ENCODE measurements around the gene FTH1.
"Not testable (repeated sequence)": the region's sequence is repeated elsewhere in the genome, so short reads cannot be mapped to it uniquely, and the experiment has no call there.

FTH1 gene

DNA sequence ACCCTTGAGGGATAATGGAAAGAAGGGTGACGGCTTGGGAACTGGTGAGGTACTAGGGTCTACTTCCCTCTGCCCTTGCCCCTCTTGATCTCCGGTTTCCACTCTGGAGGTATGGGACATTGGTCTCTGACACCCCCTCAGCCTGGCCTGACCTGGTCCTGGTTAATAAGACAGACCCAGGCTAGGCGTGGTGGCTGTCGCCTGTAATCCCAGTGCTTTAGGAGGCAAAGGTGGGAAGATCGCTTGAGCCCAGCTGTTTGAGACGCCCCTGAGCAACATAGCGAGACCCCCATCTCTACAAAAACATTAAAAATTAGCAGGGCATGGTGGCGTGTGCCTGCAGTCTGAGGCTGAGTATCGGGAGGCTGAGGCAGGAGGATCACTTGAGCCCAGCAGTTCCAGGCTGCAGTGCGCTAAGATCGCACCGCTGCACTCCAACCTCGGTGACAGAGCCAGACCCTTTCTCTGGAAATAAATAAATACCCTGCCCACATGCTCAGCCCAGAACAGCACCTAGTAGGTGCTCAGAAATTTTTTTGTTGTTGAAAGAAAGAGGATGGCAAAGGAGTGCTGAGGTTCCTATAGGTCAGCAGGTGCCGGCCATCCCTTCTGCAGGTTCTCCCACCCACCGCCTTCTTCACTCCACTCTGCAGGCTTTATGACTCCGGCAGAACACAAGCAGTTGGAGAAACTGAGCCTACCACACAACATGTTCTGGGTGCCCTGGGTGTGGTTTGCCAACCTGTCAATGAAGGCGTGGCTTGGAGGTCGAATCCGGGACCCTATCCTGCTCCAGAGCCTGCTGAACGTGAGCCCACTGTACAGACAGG, 11.0 kb downstream of the FTH1 start:
- no peaks in the 10 kb centered on the region for H3K9me3 ChIP-seq (ENCODE audit: insufficient read depth, low read length)
- H3K36me3 ChIP-seq (ENCODE audit: insufficient read depth, insufficient read length, low read length), result no peaks in the 10 kb centered on the region
- no peak for TF ChIP-seq ZNF274 (IDR thresholded peaks at IDR 0.05; ENCODE audit: low read depth, low read length)
- no peaks in the 10 kb centered on the region for H3K4me1 ChIP-seq (ENCODE audit: insufficient read depth, insufficient read length)
- peaks cover 31% of the 10 kb centered on the region for H3K27me3 ChIP-seq (ENCODE audit: insufficient read depth, insufficient read length)
- no peak overlapping the region for H3K9ac ChIP-seq (ENCODE audit: insufficient read length, low read depth)
- no peak for DNase-seq (ENCODE audit: low read depth, low spot score)
- H3K4me3 ChIP-seq (ENCODE audit: insufficient read length, low read depth), result no peak overlapping the region

DNA sequence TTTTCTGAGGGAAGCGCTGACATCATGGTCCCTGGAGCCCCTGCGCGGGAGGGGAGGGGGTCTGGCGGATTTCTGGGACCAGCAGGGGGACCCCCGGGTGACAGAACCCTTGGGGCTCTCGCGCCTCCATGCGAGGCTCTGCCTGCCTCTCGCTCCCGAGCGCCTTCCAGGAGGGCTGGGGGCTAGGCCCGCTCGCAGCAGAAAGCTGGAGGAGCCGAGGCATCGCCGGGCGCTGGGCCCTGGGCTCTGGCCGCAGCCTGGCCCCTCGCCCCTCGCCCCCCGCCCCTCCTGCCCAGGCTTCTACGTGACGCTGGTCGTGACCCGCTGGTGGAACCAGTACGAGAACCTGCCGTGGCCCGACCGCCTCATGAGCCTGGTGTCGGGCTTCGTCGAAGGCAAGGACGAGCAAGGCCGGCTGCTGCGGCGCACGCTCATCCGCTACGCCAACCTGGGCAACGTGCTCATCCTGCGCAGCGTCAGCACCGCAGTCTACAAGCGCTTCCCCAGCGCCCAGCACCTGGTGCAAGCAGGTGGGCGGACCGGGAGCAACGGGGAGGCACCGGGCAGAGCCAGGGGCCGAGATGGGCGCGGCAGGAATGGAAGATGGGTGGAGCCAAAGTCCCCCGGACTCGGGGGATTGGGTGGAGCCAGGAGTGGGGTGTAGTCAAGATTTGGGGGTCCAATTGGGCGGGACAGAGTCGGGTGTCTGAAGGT, 11.9 kb downstream of the FTH1 start:
- Histone ChIP-seq H3K36me3 (ENCODE audit: insufficient read depth, insufficient read length, low read length) (no peaks in the 10 kb centered on the region), H3K27me3 (ENCODE audit: insufficient read depth, insufficient read length) (peaks cover 31% of the 10 kb centered on the region), H3K4me3 (ENCODE audit: insufficient read length, low read depth) (peak overlapping the region; percentile 45), H3K4me1 (ENCODE audit: insufficient read depth, insufficient read length) (no peaks in the 10 kb centered on the region), H3K9me3 (ENCODE audit: insufficient read depth, low read length) (no peaks in the 10 kb centered on the region), H3K9ac (ENCODE audit: insufficient read length, low read depth) (peak overlapping the region; percentile 80)
- no peak for TF ChIP-seq ZNF274 (IDR thresholded peaks at IDR 0.05; ENCODE audit: low read depth, low read length)
- no peak for TF ChIP-seq YY1 (IDR thresholded peaks at IDR 0.05; ENCODE audit: insufficient read depth, insufficient read length)
- TF ChIP-seq SUZ12 (IDR thresholded peaks at IDR 0.05; ENCODE audit: extremely low read depth, insufficient read depth, insufficient read length), result no peak
- DNase-seq (ENCODE audit: low read depth, low spot score), result no peak

DNA sequence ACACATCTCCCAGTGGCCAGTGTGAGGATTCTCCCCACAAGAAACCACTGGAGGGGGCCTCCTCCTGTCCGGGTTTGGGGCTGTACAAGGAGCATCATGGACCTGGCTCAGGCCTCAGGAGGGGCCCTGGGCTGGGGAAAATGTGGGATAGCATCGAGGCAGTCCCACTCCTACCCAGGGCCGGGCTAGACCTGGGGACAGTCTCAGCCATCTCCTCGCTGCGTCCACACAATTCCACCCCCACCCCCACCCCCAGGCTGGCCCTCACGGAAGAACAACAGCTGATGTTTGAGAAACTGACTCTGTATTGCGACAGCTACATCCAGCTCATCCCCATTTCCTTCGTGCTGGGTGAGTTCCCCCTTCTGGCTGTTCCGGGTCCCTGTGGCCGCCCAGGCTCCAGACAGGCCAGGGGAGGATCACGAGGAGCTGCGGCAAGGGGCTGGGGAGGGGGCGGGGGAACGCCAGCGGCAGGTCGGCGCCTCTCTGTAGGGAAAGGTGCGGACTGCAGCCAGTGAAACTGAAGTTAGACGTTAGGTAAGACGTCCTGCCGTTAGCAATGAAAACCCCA, 12.5 kb downstream of the FTH1 start:
- DNase-seq (ENCODE audit: low read depth, low spot score), result no peak
- Histone ChIP-seq H3K9ac (ENCODE audit: insufficient read length, low read depth) (peak overlapping the region; percentile 80), H3K4me1 (ENCODE audit: insufficient read depth, insufficient read length) (peaks cover 4% of the 10 kb centered on the region), H3K9me3 (ENCODE audit: insufficient read depth, low read length) (no peaks in the 10 kb centered on the region), H3K36me3 (ENCODE audit: insufficient read depth, insufficient read length, low read length) (no peaks in the 10 kb centered on the region), H3K27me3 (ENCODE audit: insufficient read depth, insufficient read length) (peaks cover 31% of the 10 kb centered on the region), H3K4me3 (ENCODE audit: insufficient read length, low read depth) (peak overlapping the region; percentile 45)
- no peak for TF ChIP-seq YY1 (IDR thresholded peaks at IDR 0.05; ENCODE audit: insufficient read depth, insufficient read length)

DNA sequence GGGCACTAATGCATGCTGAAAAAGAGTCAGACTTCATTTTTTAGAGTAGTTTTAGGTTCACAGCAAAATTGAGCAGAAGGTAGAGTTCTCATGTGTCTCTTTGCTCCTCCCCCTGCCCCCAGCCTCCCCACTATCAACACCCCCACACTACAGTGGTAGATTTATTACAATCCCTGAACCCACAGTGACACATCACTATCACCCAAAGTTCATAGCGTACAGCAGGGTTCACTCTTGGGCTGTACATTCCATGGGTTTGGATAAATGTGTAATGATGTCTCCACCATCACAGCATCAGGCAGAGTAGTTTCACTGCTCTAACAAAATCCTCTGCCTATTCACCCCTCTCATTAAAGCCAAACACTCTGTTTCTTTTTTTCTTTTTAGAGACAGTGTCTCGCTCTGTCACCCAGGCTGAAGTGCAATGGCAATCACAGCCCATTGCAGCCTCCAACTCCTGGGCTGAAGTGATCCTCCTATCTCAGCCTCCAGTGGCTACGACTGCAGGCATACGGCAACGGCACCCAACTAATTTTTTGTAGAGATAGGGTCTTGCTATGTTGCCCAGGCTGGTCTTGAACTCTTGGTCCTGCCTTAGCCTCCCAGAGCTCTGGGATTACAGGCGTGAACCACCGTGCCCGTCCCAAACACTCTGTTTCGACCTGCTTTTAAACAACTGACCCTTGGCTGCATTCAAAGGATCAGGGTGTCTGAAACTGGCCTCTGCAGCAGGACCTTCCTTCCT, 13.2 kb downstream of the FTH1 start:
- Histone ChIP-seq H3K4me1 (ENCODE audit: insufficient read depth, insufficient read length) (peaks cover 4% of the 10 kb centered on the region), H3K4me3 (ENCODE audit: insufficient read length, low read depth) (no peak overlapping the region), H3K9ac (ENCODE audit: insufficient read length, low read depth) (peak overlapping the region; percentile 80), H3K27me3 (ENCODE audit: insufficient read depth, insufficient read length) (peaks cover 31% of the 10 kb centered on the region), H3K36me3 (ENCODE audit: insufficient read depth, insufficient read length, low read length) (no peaks in the 10 kb centered on the region), H3K9me3 (ENCODE audit: insufficient read depth, low read length) (no peaks in the 10 kb centered on the region)
- TF ChIP-seq YY1 (IDR thresholded peaks at IDR 0.05; ENCODE audit: insufficient read depth, insufficient read length) (no peak), ZNF274 (IDR thresholded peaks at IDR 0.05; ENCODE audit: low read depth, low read length) (no peak), SUZ12 (IDR thresholded peaks at IDR 0.05; ENCODE audit: extremely low read depth, insufficient read depth, insufficient read length) (no peak)
- no peak for DNase-seq (ENCODE audit: low read depth, low spot score)

DNA sequence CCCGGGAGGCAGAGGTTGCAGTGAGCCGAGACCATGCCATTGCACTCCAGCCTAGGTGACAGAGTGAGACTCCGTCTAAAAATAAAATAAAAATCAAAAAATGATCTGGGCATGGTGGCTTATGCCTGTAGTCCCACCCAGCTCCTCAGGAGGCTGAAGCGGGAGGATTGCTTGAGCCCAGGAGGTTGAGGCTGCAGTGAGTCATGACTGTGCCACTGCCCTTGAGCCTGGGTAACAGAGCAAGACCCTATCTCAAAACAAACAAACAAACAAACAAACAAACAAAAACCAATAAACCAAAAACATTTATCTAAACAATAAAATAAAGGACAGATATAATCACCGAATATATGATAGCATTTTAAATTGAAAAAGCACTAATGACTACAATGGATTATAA, 13.8 kb downstream of the FTH1 start:
- not testable (repeated sequence) for H3K9me3 ChIP-seq (ENCODE audit: insufficient read depth, low read length); DNase-seq (ENCODE audit: low read depth, low spot score); H3K36me3 ChIP-seq (ENCODE audit: insufficient read depth, insufficient read length, low read length); H3K9ac ChIP-seq (ENCODE audit: insufficient read length, low read depth); H3K4me1 ChIP-seq (ENCODE audit: insufficient read depth, insufficient read length); H3K4me3 ChIP-seq (ENCODE audit: insufficient read length, low read depth)
- H3K27me3 ChIP-seq (ENCODE audit: insufficient read depth, insufficient read length), result peaks cover 31% of the 10 kb centered on the region

DNA sequence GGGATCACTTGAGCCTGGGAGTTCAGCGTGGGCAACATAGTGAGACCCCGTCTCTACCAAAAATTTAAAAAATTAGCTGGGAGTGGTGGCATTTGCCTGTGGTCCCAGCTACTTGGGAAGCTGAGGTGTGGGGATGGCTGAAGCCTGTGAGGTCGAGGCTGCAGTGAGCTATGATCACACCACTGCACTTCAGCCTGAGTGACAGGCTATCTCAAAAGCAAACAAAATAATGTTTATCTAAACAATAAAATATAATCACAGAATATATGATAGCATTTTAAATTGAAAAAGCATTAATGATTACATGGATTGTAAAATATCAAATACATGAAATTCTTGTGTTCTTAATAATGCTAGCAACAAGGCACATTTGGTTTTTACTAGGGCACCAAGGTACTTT, 14.6 kb downstream of the FTH1 start:
- Histone ChIP-seq H3K9me3 (ENCODE audit: insufficient read depth, low read length) (no peaks in the 10 kb centered on the region), H3K9ac (ENCODE audit: insufficient read length, low read depth) (no peak overlapping the region), H3K4me1 (ENCODE audit: insufficient read depth, insufficient read length) (peaks cover 4% of the 10 kb centered on the region), H3K27me3 (ENCODE audit: insufficient read depth, insufficient read length) (peaks cover 31% of the 10 kb centered on the region), H3K36me3 (ENCODE audit: insufficient read depth, insufficient read length, low read length) (no peaks in the 10 kb centered on the region), H3K4me3 (ENCODE audit: insufficient read length, low read depth) (no peak overlapping the region)
- TF ChIP-seq ZNF274 (IDR thresholded peaks at IDR 0.05; ENCODE audit: low read depth, low read length) (no peak), YY1 (IDR thresholded peaks at IDR 0.05; ENCODE audit: insufficient read depth, insufficient read length) (no peak), SUZ12 (IDR thresholded peaks at IDR 0.05; ENCODE audit: extremely low read depth, insufficient read depth, insufficient read length) (no peak)
- no peak for DNase-seq (ENCODE audit: low read depth, low spot score)

DNA sequence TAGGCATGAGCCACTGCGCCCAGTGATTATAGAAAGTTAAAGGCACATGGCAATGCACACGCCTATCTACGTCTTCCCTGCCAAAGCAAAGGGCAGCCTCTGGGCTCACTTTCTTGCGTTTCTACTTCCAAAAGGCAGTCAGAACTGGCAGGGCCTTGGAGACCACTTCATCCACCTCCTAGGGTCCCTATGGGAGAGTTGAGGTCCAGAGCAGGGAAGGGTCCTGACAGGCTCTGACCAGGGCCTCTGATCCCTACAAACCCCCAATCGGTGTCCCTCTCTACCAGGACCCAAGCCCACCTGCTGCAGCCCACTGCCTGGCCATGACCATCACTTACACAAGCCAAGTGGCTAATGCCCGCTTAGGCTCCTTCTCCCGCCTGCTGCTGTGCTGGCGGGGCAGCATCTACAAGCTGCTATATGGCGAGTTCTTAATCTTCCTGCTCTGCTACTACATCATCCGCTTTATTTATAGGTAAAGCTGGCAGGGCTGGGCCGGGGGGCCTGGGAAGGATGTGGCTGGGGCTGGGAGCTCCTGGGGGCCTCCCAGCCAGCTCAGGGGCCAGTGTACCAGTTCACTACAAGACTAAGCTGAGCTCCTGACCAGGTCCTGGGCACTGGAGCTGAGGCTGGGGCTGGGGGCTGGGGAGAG, 15.8 kb downstream of the FTH1 start:
- TF ChIP-seq YY1 (IDR thresholded peaks at IDR 0.05; ENCODE audit: insufficient read depth, insufficient read length) (no peak), ZNF274 (IDR thresholded peaks at IDR 0.05; ENCODE audit: low read depth, low read length) (no peak), SUZ12 (IDR thresholded peaks at IDR 0.05; ENCODE audit: extremely low read depth, insufficient read depth, insufficient read length) (no peak)
- H3K36me3 ChIP-seq (ENCODE audit: insufficient read depth, insufficient read length, low read length), result no peaks in the 10 kb centered on the region
- no peaks in the 10 kb centered on the region for H3K9me3 ChIP-seq (ENCODE audit: insufficient read depth, low read length)
- no peak overlapping the region for H3K4me3 ChIP-seq (ENCODE audit: insufficient read length, low read depth)
- H3K27me3 ChIP-seq (ENCODE audit: insufficient read depth, insufficient read length), result peaks cover 29% of the 10 kb centered on the region
- peaks cover 7% of the 10 kb centered on the region for H3K4me1 ChIP-seq (ENCODE audit: insufficient read depth, insufficient read length)
- no peak for DNase-seq (ENCODE audit: low read depth, low spot score)
- no peak overlapping the region for H3K9ac ChIP-seq (ENCODE audit: insufficient read length, low read depth)
